Occipital lobe (tissue), 2 donors: ENCODE data around the gene EDC3. TPM values are rescaled to one million over a fixed set of nuclear protein-coding genes. Genes with fewer than 3 reads are reported as not detected.
"Not testable (repeated sequence)": the region's sequence is repeated elsewhere in the genome, so short reads cannot be mapped to it uniquely, and the experiment has no call there.

Experiments used
- DNase-seq: peaks from one replicate; lab custom pipeline; 2025; lab: John Stamatoyannopoulos, UW
- total RNA-seq: library from RNA; depleted of rRNA; stranded (reverse); fragments of >200 nt; gene quantifications from one replicate; pipeline ENCODE4 v1.2.3, GENCODE V29; 2014

EDC3 gene
- total RNA-seq, 1 donor from 2014 or later: 12.9 TPM

GRCh38 chr15:74709892-74710291 is 14.1 kb upstream of the EDC3 start:
- no peak for DNase-seq

- no peak for DNase-seq
These were observed 13.2 kb upstream of the EDC3 start for GRCh38 chr15:74709011-74709410.

GRCh38 chr15:74696808-74697207 is 984 bp upstream of the EDC3 start:
- DNase-seq: no peak

GRCh38 chr15:74696398-74696729 is 540 bp upstream of the EDC3 start:
- no peak for DNase-seq

GRCh38 chr15:74692327-74692726 is 3.5 kb downstream of the EDC3 start:
- no peak for DNase-seq

- DNase-seq: no peak
These were observed 12.1 kb downstream of the EDC3 start for GRCh38 chr15:74683758-74684157.

- no peak for DNase-seq
These were observed 12.9 kb downstream of the EDC3 start for GRCh38 chr15:74682954-74683353.

GRCh38 chr15:74680456-74680855 is 15.4 kb downstream of the EDC3 start:
- no peak for DNase-seq

GRCh38 chr15:74676801-74677200 is 19.0 kb downstream of the EDC3 start:
- no peak for DNase-seq

- no peak for DNase-seq
These were observed 21.7 kb downstream of the EDC3 start for GRCh38 chr15:74674161-74674560.

- DNase-seq: no peak
These were observed 26.2 kb downstream of the EDC3 start for GRCh38 chr15:74669627-74670026.

GRCh38 chr15:74667975-74668374 is 27.8 kb downstream of the EDC3 start:
- DNase-seq: no peak

GRCh38 chr15:74664670-74665069 is 31.2 kb downstream of the EDC3 start:
- DNase-seq: no peak

GRCh38 chr15:74664028-74664616 is 31.7 kb downstream of the EDC3 start:
- no peak for DNase-seq

- no peak for DNase-seq
These were observed 32.4 kb downstream of the EDC3 start for GRCh38 chr15:74663303-74664027.

- DNase-seq: no peak
These were observed 33.6 kb downstream of the EDC3 start for GRCh38 chr15:74662064-74662860.

- not testable (repeated sequence) for DNase-seq
These were observed 34.5 kb downstream of the EDC3 start for GRCh38 chr15:74661280-74661679.

GRCh38 chr15:74657846-74658245 is 38.0 kb downstream of the EDC3 start:
- no peak for DNase-seq

GRCh38 chr15:74656935-74657535 is 38.8 kb downstream of the EDC3 start:
- no peak for DNase-seq

GRCh38 chr15:74655424-74655823 is 40.4 kb downstream of the EDC3 start:
- no peak for DNase-seq

GRCh38 chr15:74653426-74654102 is 42.3 kb downstream of the EDC3 start:
- no peak for DNase-seq
